GM18499 (cell line): ENCODE results near the gene PDE2A.

Source experiments
- ATAC-seq: cut with Tn5 transposase; IDR thresholded peaks from one replicate; pipeline ENCODE4 v1.9.1; 2021; ENCODE audit warnings: moderate number of reproducible peaks; ENCODE audit not compliant: insufficient read depth, unreplicated experiment

PDE2A gene

GRCh38 chr11:72665911-72666472 is 8.2 kb downstream of the PDE2A start:
- ATAC-seq = no peak

- no peak for ATAC-seq
Observed at GRCh38 chr11:72662036-72662435, 12.2 kb downstream of the PDE2A start.

DNA sequence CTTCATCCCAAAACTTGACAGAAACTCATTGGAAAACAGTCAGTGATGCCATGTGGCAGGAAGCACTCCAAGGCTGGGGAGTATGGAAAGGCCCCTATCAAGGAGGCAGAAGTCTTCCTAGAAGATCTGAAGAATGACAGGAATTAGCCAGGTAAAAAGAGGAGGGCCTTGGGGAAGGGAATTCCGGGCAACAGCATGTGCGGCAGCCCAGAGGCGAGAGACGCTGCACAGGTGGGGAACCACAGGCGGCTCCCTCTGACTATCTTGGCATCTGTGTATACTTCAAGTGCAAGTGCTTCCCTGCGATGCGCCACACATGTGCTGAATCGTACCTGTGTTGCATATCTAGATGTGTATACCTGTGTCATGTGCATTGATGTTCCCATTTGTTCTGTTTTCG is 12.7 kb downstream of the PDE2A start:
- ATAC-seq = no peak

DNA sequence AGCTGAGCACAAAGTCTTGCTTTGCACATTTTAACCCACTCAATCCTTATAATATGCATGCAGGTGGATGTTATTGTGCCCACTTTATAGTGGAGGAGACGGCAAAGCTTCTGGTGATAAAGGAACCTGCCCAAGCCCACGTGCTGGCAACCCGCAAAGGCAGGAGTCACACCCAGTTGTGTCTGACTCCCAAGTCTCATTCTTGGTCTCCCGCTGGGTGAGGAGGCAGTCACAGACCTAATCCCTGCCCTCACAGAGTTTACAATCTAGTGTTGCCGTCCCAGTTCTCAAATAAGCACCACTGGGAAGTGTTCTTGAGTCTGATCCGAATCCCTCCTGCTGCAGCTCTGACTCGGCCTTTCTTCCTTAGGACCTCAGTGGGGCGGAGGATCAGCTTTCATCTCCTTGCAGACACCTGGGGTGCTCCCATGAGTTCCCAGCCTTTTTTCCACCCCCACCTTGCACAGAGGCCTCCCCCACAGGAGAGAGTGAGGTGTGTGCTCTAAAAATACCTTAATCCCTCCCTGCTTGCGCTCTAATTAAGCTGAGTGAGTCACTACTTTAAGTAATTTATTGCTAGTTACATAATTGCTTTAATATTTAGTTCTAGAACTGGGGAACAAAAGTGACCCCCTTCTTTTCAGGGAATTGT is 15.1 kb downstream of the PDE2A start:
- no peak for ATAC-seq

DNA sequence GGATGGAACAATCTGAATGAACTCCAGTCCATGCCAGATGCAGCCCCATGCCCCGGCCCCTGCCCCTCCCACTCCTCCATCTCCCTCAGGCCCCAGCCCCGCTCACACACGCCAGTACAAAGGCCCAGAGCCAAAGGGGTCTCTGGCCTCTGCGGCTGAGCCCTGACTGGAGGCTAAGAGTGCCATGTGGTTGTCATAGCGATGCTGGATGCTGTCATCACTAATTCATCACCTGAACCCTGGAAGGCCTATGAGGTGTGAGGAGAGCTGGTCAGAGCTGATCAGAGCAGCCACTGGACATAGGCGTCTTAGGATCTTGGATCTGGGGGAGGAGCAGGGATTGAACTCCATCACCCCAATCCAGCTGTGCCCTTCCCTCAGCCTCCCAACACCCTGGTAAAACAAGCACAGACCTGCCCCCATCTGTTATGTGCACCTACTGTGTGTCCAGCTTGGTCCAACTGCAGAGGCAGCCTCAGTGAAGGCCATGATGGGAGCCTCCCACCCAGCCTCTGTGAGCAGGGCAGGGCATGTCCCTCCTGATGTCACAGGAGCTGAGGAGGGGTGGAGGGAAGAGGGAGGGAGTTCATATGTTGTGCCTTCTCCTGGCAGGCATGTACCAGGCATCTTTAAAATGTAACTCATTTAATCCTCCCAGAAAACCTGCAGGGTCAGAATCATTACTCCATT is 16.7 kb downstream of the PDE2A start:
- ATAC-seq = no peak

DNA sequence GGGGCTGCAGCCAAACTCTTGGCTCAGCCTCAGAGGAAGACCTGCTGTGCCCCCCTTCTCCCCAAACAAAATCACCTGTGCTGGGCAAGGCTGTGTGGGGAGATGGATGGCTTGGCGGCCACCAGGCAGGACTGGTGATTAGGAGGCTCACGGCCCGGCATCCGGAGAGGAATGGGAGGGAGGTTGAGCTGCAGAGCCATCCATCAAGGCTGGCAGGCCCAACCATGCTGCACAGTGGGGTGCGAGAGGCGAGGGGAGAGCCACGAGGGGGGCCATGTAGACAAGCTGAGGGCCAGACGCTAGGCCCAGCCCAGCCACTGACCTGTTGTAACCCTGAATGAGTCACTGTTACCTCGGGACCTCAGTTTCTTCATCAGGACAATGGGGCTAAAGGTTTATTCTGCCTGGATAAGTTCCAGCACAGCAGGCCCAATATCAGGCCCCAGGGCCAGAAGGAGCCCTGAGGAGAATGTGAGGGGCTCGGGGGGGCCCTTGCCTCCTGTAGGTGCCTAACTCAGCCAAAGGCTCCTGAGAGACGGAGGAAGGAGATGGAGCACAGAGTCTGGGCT is 18.2 kb downstream of the PDE2A start:
- ATAC-seq = no peak

DNA sequence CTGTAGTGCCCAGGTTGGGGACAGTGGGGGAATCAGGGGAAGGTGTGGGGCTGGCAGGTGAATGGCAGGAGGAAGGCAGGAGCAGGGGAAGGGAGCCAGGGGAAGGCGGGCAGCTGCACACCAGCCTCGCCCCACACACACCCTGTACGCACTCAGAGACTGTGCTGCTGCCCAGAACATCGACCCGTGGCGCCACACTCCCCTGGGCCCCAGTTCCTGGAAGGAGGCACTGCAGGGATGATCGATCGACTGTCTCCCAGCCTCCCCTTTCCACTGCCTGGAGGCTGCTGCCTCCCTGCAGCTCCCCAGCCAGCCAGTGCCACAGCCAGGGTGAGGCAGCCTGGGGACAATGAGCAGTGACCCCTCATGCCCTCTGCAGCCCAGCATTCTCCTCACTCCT is 19.2 kb downstream of the PDE2A start:
- ATAC-seq = no peak

DNA sequence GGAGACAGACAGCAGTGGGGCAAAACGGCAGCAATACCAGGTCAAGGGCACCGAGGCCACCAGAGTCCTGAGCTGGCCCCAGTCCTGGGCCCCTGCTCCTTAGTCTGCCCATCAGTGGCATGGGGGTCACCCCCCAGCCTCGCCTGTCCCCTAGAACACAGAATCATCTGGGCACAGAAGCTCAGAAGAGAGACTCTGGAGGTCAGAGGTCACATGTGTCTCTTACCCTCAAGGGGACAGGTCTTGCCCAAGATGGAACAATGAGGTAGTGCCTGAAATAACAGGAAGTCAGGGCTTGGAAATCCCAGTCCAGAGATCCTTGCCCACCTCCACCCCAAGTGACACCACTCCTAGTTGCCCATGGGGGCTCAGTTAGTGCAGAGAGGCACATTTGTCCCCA is 20.6 kb downstream of the PDE2A start:
- no peak for ATAC-seq

- ATAC-seq = no peak
Observed at GRCh38 chr11:72652873-72653630, 21.2 kb downstream of the PDE2A start.

DNA sequence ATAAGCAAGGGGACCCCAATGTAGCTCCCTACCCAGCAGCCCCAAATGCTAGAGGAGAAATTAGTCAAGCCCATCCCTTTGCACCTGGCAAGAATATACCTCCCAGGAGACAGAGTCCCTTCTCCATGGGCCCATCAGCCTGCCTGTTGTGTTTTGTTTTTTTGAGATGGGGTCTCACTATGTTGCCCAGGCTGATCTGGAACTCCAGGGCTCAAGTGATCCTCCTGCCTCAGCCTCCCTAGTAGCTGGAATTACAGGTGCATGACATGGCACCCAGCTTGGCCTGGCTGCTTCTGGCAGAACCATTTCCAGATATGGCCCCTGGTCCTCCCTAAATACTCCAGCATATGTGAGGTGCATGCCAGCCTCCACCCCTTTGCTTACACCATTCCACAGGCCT is 22.1 kb downstream of the PDE2A start:
- no peak for ATAC-seq

DNA sequence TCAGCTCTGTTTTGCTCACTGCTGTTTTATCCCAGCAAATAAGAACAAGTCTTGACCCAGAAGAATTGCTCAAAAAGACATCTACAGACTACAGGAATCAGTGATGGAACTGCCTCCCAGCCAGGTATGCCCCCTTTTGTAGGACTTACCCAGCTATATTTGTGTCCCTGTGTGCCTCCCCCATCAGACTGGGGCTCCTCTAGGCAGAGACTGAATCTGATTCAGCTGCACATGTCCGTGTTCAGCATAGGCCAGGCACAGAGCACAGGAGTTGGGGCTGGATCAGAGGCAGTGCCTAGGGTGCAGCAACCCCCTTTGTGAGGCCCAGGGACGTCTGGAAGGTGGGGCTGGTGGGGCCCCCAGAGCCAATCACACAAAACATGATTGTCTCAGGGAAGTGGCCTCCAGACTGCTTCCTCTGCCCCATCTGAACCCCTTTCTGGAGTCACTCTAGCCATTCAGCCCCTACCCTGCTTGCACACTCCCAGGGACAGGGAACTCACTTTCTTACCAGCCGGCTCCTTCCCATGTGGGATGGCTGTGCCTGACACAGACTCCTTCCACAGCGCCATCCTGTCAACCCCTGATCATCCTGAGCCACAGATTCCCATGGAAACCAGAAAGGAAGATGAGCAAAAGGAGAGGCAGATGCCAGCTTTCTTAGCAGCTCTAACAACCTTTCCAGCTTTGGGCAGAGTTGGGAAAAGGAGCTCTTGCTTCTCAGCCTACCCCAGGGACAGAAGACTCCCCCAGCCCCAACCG is 24.8 kb downstream of the PDE2A start:
- ATAC-seq = no peak

GRCh38 chr11:72648384-72649136 is 25.7 kb downstream of the PDE2A start:
- ATAC-seq = no peak

DNA sequence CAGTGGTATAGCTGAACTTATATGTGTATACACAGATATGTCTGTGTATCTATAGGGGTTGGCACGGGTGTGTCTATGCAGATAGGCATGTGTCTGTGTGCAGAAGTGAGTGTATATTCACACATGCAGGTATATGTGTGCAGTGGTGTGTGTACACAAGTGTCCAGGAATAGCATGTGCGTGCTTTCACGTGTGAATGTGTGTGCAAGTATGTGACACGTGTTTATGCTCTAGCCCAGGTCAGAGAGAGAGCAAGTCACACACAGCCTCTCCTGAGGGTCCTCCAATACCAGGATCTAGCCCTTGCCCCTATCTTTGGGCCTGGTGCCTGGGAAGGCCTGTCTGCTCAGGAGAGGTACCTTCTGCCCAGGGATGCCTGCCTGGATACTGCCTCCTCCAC is 26.3 kb downstream of the PDE2A start:
- ATAC-seq = no peak

- no peak for ATAC-seq
Observed at GRCh38 chr11:72646472-72646871, 27.8 kb downstream of the PDE2A start.

GRCh38 chr11:72646024-72646423 is 28.2 kb downstream of the PDE2A start:
- ATAC-seq = no peak

DNA sequence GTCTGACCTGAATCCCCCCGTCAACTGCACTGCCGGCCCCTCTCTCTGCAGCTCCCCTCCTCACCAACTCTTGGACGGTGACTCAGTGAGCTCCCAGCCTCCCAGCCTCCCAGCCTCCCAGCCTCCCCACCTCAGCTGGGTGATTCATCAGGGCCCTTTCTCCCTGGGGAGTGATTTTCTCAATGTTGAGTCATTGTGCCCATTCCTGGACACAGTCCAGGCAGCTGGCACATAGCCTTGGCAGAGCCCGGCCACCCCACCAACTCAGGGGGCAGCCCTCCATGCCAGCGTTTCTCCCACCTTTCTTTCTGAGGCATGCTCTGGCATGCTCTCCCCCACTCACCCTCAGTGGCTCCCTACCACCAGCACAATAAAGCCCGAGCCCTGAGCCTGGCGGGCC is 30.7 kb downstream of the PDE2A start:
- ATAC-seq = no peak

DNA sequence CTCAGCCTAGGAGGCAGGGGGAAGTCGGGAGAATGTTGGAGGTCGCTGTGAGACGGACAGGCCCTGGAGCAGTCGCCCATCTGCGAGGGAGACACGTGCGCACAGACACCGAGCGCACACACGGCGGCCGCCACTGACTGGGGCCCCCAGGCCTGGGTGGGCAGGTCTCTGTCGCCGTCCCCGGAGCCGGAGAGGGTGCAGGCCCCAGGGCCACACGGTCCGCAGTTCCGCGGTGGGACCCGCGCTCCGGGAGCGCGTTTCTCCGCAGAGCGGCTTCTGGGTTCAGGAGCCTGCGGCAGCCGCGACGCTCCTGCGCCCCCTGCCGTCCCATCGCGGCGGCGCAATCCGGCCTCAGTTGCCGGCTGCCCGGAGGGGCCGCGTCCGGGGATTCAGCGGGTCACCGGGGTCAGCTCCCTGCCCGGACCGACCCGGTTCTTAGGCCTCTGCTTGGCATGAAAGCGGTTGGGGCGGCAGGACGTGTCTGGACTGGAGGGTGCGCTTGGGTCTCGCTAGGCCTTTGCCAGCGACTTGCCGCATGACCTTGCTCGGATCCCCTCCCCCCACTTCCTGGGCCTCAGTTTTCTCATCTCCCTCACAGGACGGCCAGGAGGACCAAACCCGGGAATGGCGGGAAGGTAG is 31.2 kb downstream of the PDE2A start:
- ATAC-seq = no peak

GRCh38 chr11:72642043-72642883 is 32.0 kb downstream of the PDE2A start:
- no peak for ATAC-seq
